Colonic mucosa (tissue), 4 donors: ENCODE measurements around the gene TENM4. TPM values are rescaled to one million over a fixed set of nuclear protein-coding genes. Genes with fewer than 3 reads are reported as not detected.

Source experiments
- DNase-seq: peaks from one replicate; pipeline ENCODE4 v3.0.0-alpha.2; 2020
- H3K27ac ChIP-seq: fragments of 200-600 bp; one replicate; pipeline ENCODE4 v1.8.0; 2021
- H3K27me3 ChIP-seq: fragments of 200-600 bp; one replicate; pipeline ENCODE4 v1.8.0; 2021
- H3K36me3 ChIP-seq: fragments of 200-600 bp; one replicate; pipeline ENCODE4 v1.8.0; 2021
- H3K4me1 ChIP-seq: fragments of 200-600 bp; one replicate; pipeline ENCODE4 v1.8.0; 2021; ENCODE audit warnings: mild to moderate bottlenecking
- H3K4me3 ChIP-seq: fragments of 200-600 bp; one replicate; pipeline ENCODE4 v1.8.0; 2021
- H3K9ac ChIP-seq, 2 donors: one replicate each; pipeline ENCODE4 v1.7.0; 2013; ENCODE audit warnings: control low read depth in 2 of 2, low read depth in 2 of 2, low read length in 2 of 2
- H3K9me3 ChIP-seq: fragments of 200-600 bp; one replicate; pipeline ENCODE4 v1.8.0; 2021
- CTCF ChIP-seq: fragments of 200-600 bp; IDR thresholded peaks from one replicate; pipeline ENCODE4 v1.8.0; 2022; ENCODE audit warnings: antibody characterized with exemption, mild to moderate bottlenecking
- intact Hi-C: fragments of 100-400 bp; cut with DNase I; formaldehyde crosslinking; loops from one replicate; pipeline ENCODE4 v1.14.1; 2022
- total RNA-seq, 2 donors: library from RNA; stranded (reverse); fragmentation: NEBNext Ultra II Directional in 1 of 2; extraction: Animal tissue kit (Norgen Biotek cat#: 25700) in 1 of 2; gene quantifications; one replicate each; pipeline ENCODE4 v1.2.1, GENCODE V29; 2021
- donor health status: healthy.
- donor health status: DM: no; HTN: no; CAD: no.
- donor health status: DM: no; HTN: no; CAD: no.

The TENM4 gene
- total RNA-seq, 2 donors from 2014 or later, result 0.48 to 1.2 TPM

- no peak overlapping the region for H3K9ac ChIP-seq
- H3K4me1 ChIP-seq, result no peaks in the 10 kb centered on the region
- H3K4me3 ChIP-seq, result no peak overlapping the region
- H3K27me3 ChIP-seq, result no peaks in the 10 kb centered on the region
- no peaks in the 10 kb centered on the region for H3K36me3 ChIP-seq
- intact Hi-C loops, result no loop called here
- H3K9me3 ChIP-seq, result no peaks in the 10 kb centered on the region
- TF ChIP-seq CTCF, result no peak
- DNase-seq, result no peak
- H3K27ac ChIP-seq, result no peak overlapping the region
These were observed 755.7 kb downstream of the TENM4 start for GRCh38 chr11:78685156-78685555.

- no peak for DNase-seq
- TF ChIP-seq CTCF, result no peak
- H3K9me3 ChIP-seq, result no peaks in the 10 kb centered on the region
- H3K27ac ChIP-seq, result no peak overlapping the region
- intact Hi-C loops, result no loop called here
- no peak overlapping the region for H3K9ac ChIP-seq
- no peaks in the 10 kb centered on the region for H3K36me3 ChIP-seq
- H3K4me1 ChIP-seq, result no peaks in the 10 kb centered on the region
- no peaks in the 10 kb centered on the region for H3K27me3 ChIP-seq
- no peak overlapping the region for H3K4me3 ChIP-seq
These were observed 756.5 kb downstream of the TENM4 start for GRCh38 chr11:78684377-78684776.

GRCh38 chr11:78683774-78684173, 757.1 kb downstream of the TENM4 start:
- no peak for DNase-seq
- Histone ChIP-seq H3K27me3 (no peaks in the 10 kb centered on the region), H3K9ac (no peak overlapping the region), H3K9me3 (no peaks in the 10 kb centered on the region), H3K36me3 (no peaks in the 10 kb centered on the region), H3K4me1 (no peaks in the 10 kb centered on the region), H3K4me3 (no peak overlapping the region), H3K27ac (no peak overlapping the region)
- no peak for TF ChIP-seq CTCF
- intact Hi-C loops, result no loop called here

GRCh38 chr11:78676026-78676557, 764.7 kb downstream of the TENM4 start:
- no peak for DNase-seq
- Histone ChIP-seq H3K27ac (no peak overlapping the region), H3K27me3 (no peaks in the 10 kb centered on the region), H3K36me3 (no peaks in the 10 kb centered on the region), H3K4me1 (no peaks in the 10 kb centered on the region), H3K9ac (no peak overlapping the region), H3K4me3 (no peak overlapping the region), H3K9me3 (no peaks in the 10 kb centered on the region)
- no peak for TF ChIP-seq CTCF
- intact Hi-C loops, result no loop called here

GRCh38 chr11:78672850-78673620, 767.8 kb downstream of the TENM4 start:
- Histone ChIP-seq H3K27ac (no peak overlapping the region), H3K9ac (no peak overlapping the region), H3K4me3 (no peak overlapping the region), H3K9me3 (no peaks in the 10 kb centered on the region), H3K36me3 (no peaks in the 10 kb centered on the region), H3K4me1 (no peaks in the 10 kb centered on the region), H3K27me3 (no peaks in the 10 kb centered on the region)
- no peak for TF ChIP-seq CTCF
- DNase-seq, result no peak
- intact Hi-C loops, result no loop called here
